GM21576 (cell line): ENCODE measurements around the gene NUDT11.
"Not testable (repeated sequence)": the region's sequence is repeated elsewhere in the genome, so short reads cannot be mapped to it uniquely, and the experiment has no call there.

Experiments
- ATAC-seq: cut with Tn5 transposase; IDR thresholded peaks from one replicate; pipeline ENCODE4 v1.9.1; 2021; ENCODE audit warnings: mild to moderate bottlenecking, moderate library complexity; ENCODE audit not compliant: unreplicated experiment

NUDT11 gene

GRCh38 chrX:51496501-51497291 is at the start of gene NUDT11:
Gene NUDT11, minus strand, starts transcription at chrX:51496592. Its CDS starts 148 bp downstream, at chrX:51496444.
- no peak for ATAC-seq

- no peak for ATAC-seq
Measured at GRCh38 chrX:51520393-51520792, 24.0 kb upstream of the NUDT11 start.

GRCh38 chrX:51519131-51519530 is 22.7 kb upstream of the NUDT11 start:
- not testable (repeated sequence) for ATAC-seq

- no peak for ATAC-seq
Measured at GRCh38 chrX:51507551-51507950, 11.2 kb upstream of the NUDT11 start.

GRCh38 chrX:51495701-51496488 is 497 bp downstream of the NUDT11 start:
- not testable (repeated sequence) for ATAC-seq

- no peak for ATAC-seq
Measured at GRCh38 chrX:51494409-51494808, 2.0 kb downstream of the NUDT11 start.

GRCh38 chrX:51487960-51488267 is 8.5 kb downstream of the NUDT11 start:
- no peak for ATAC-seq

GRCh38 chrX:51484616-51485015 is 11.8 kb downstream of the NUDT11 start:
- no peak for ATAC-seq

- not testable (repeated sequence) for ATAC-seq
Measured at GRCh38 chrX:51482411-51482810, 14.0 kb downstream of the NUDT11 start.

GRCh38 chrX:51476930-51477329 is 19.5 kb downstream of the NUDT11 start:
- ATAC-seq = no peak

- ATAC-seq = no peak
Measured at GRCh38 chrX:51463322-51463721, 33.1 kb downstream of the NUDT11 start.

GRCh38 chrX:51461053-51462044 is 35.0 kb downstream of the NUDT11 start:
- no peak for ATAC-seq

- ATAC-seq = no peak
Measured at GRCh38 chrX:51459125-51459524, 37.3 kb downstream of the NUDT11 start.

- no peak for ATAC-seq
Measured at GRCh38 chrX:51456814-51457213, 39.6 kb downstream of the NUDT11 start.

GRCh38 chrX:51456246-51456645 is 40.1 kb downstream of the NUDT11 start:
- no peak for ATAC-seq

GRCh38 chrX:51440365-51440764 is 56.0 kb downstream of the NUDT11 start:
- ATAC-seq = no peak
